PFSK-1 (cell line): ENCODE data around the gene SLC17A9.

ENCODE experiments used
- FOXP2 ChIP-seq: optimal IDR thresholded peaks from 2 replicates; pipeline ENCODE3; 2011; ENCODE audit warnings: borderline replicate concordance, control low read depth, inconsistent platforms; ENCODE audit not compliant: insufficient read depth; ENCODE audit errors: extremely low read length, extremely low read depth
- POLR2AphosphoS5 ChIP-seq: IDR thresholded peaks from 2 replicates; pipeline ENCODE4 v1.6.1; 2012; ENCODE audit warnings: low read depth, mild to moderate bottlenecking, control low read depth, low read length, moderate library complexity
- SIN3A ChIP-seq: IDR thresholded peaks from 2 replicates; pipeline ENCODE4 v1.6.1; 2012; ENCODE audit warnings: mild to moderate bottlenecking, low read length, moderate library complexity, borderline replicate concordance; ENCODE audit not compliant: insufficient read depth
- TAF1 ChIP-seq: IDR thresholded peaks from 2 replicates; pipeline ENCODE4 v1.6.1; 2012; ENCODE audit warnings: low read length, control low read depth, borderline replicate concordance; ENCODE audit not compliant: insufficient read depth
- TF ChIP-seq, protein P1 (sequence below), 2 experiments: IDR thresholded peaks; 2 replicates each; pipeline versions ENCODE4 v1.6.1 to v1.8.0; 2011 to 2012; ENCODE audit warnings: low read depth in 2 of 2, low read length in 2 of 2, control low read depth in 1 of 2, inconsistent platforms in 1 of 2, mild to moderate bottlenecking in 1 of 2, moderate library complexity in 1 of 2; ENCODE audit not compliant: insufficient read depth in 1 of 2

Gene SLC17A9

DNA sequence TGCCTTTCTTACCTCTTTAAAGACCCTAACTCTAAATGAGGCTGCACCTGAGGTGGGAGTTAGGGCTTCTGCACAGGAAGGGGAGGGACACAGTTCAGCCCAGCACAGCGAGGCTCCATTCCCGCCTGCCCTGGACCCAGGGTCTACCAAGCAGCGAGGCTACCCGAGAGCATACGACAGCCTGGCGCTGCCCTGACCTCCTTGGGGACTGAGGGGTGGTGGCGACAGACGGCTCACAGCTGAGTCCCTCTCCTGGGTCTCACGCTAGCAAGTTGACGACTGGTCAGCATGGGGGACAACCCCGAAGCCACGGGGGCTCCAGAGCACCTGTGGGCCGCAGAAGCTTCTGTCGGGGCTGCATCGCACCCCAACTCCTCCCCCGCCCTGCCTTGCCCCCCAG lies 24.4 kb downstream of the SLC17A9 start:
- TF ChIP-seq, protein P1, sequence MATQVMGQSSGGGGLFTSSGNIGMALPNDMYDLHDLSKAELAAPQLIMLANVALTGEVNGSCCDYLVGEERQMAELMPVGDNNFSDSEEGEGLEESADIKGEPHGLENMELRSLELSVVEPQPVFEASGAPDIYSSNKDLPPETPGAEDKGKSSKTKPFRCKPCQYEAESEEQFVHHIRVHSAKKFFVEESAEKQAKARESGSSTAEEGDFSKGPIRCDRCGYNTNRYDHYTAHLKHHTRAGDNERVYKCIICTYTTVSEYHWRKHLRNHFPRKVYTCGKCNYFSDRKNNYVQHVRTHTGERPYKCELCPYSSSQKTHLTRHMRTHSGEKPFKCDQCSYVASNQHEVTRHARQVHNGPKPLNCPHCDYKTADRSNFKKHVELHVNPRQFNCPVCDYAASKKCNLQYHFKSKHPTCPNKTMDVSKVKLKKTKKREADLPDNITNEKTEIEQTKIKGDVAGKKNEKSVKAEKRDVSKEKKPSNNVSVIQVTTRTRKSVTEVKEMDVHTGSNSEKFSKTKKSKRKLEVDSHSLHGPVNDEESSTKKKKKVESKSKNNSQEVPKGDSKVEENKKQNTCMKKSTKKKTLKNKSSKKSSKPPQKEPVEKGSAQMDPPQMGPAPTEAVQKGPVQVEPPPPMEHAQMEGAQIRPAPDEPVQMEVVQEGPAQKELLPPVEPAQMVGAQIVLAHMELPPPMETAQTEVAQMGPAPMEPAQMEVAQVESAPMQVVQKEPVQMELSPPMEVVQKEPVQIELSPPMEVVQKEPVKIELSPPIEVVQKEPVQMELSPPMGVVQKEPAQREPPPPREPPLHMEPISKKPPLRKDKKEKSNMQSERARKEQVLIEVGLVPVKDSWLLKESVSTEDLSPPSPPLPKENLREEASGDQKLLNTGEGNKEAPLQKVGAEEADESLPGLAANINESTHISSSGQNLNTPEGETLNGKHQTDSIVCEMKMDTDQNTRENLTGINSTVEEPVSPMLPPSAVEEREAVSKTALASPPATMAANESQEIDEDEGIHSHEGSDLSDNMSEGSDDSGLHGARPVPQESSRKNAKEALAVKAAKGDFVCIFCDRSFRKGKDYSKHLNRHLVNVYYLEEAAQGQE (IDR thresholded peaks at IDR 0.05; ENCODE audit: insufficient read depth in 1 of 2, low read depth in 2 of 2, low read length in 2 of 2): no peak
- no peak for TF ChIP-seq FOXP2
- TF ChIP-seq SIN3A: no peak
- no peak for TF ChIP-seq POLR2AphosphoS5
- TF ChIP-seq TAF1: no peak

DNA sequence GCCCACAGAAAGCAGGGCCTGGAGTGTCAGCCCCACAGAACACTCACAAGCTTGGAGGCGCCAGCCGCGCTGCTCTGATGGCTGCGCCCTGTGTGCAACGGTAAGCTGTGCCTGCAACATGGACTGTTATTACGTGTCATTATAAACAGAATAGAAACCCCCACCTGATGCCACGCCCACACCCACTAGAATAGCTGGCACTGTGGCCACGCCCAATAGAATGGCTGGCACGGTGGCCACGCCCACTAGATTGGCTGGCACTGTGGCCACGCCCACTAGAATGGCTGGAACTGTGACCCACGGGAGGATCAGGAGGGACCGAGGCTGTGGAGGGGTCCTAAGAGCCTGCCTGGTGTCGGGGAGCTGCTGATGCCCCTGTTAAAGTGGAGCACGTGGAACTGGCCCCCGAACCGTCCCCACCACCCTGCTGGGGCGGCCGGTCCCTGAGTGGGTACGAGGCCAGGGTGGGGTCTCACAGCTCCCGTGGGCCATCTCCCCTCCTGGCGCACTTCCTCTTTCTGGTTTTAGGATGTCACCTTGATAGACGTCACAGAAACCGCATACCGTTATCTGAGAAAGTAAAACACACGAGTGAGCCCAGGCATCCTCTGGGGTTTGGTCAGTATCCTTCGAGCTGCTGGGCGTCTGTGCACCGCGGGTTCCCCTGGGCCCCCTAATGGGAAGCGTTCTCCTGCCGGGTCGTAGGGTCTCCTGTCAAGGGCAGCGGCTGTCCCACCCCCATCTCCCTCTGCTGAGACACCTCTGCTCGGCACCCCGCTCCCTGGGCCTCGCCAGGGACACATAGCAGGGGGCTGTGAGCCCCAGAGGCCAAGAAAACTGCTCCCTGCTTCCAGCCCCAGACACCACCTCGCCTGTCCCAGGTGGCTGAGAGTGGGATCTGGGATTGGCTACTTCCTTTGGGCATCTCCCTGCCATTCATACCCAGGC lies 25.4 kb downstream of the SLC17A9 start:
- no peak for TF ChIP-seq SIN3A
- no peak for TF ChIP-seq POLR2AphosphoS5
- TF ChIP-seq TAF1: no peak
- TF ChIP-seq FOXP2: no peak
- TF ChIP-seq, protein P1 (IDR thresholded peaks at IDR 0.05; ENCODE audit: insufficient read depth in 1 of 2, low read depth in 2 of 2, low read length in 2 of 2): no peak

DNA sequence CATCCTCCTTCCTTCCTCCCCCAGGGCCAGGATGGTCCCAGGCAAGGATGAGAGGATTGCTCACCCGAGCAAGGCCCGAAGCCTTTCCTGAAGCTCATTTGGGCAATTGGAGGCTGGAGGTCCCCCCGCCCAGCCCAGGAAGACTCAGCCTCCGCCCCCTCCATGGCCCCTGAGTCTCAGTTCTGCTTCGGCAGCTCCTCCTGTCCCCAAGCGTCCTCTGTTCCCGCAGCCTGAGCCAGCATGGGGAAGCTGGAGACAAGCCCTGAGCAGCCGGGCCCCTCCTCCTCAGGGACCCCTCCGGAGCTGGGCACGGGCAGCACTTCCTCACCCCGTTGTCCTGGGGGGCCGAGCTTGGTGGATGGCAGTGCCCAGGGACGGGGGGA lies 26.0 kb downstream of the SLC17A9 start:
- TF ChIP-seq FOXP2 (no peak), TAF1 (no peak), SIN3A (no peak), POLR2AphosphoS5 (no peak)
- TF ChIP-seq, protein P1 (IDR thresholded peaks at IDR 0.05; ENCODE audit: insufficient read depth in 1 of 2, low read depth in 2 of 2, low read length in 2 of 2): no peak

DNA sequence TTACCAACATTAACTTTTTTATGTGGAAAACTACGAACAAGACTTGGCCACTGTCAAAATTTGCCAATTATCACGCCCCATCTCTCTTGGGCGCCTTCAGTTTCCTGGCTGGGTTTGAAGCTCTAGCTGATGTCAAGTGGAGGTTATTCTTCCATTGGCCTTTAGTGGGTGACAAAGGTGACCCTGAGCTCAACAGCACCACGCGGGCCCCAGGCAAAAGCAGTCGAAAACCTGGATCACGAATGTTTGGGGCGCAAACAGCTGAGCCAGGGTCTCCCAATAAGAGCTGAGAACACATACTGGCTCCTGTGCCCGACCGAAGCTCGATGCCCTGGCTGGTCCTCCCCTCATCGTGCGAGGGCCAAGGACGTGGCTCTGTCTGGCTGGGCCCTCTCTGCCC lies 26.8 kb downstream of the SLC17A9 start:
- TF ChIP-seq, protein P1 (IDR thresholded peaks at IDR 0.05; ENCODE audit: insufficient read depth in 1 of 2, low read depth in 2 of 2, low read length in 2 of 2): no peak
- no peak for TF ChIP-seq FOXP2
- no peak for TF ChIP-seq TAF1
- no peak for TF ChIP-seq SIN3A
- TF ChIP-seq POLR2AphosphoS5: no peak

DNA sequence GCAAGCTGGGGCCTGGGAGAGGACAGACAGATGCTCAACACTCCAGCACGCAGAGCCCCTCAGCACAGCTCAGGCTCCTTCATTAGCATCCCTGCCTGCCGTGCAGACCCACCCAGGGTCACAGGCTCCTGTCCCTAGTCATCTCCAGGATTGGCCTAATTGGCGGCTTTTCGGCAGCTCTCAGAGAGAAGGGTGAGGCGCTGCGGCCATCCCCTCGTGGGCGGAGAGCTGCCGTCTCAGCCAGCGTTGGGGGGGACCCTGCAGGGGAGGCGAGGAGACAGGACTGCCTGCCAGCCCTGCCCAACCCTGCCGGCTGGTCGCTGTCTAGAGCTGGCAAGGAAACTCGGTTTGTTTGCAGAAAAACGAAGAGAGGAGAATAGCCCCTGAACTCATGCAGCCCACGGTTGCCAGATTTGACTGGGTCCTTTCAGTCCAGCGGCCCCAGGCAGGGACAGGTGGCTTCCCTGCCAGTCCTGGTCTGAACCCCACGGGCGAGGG lies 27.4 kb downstream of the SLC17A9 start:
- no peak for TF ChIP-seq POLR2AphosphoS5
- no peak for TF ChIP-seq TAF1
